GM10248 (cell line): ENCODE data around the gene EFCC1.

ENCODE experiments used
- CTCF ChIA-PET: fragments of 300-600 bp; sonication (Branson Sonifier 250); formaldehyde crosslinking; extraction: SDS; loops from one replicate; lab custom pipeline; 2021; ENCODE audit warnings: antibody characterized with exemption; lab: Yijun Ruan, JAX
- POLR2A ChIA-PET: fragments of 350-650 bp; sonication (Branson Sonifier 250); formaldehyde crosslinking; extraction: SDS; loops from one replicate; lab custom pipeline; 2020; ENCODE audit warnings: antibody characterized with exemption; lab: Yijun Ruan, JAX
- DNase-seq: peaks from one replicate; pipeline ENCODE4 v3.0.0; 2012; ENCODE audit errors: extremely low spot score
- CTCF ChIP-seq: IDR thresholded peaks from 2 replicates; pipeline ENCODE4 v1.5.1; 2012; ENCODE audit warnings: mild to moderate bottlenecking, low read depth; ENCODE audit errors: extremely low read depth, missing control alignments, control extremely low read depth

Gene EFCC1

GRCh38 chr3:129046037-129046731, 45.1 kb downstream of the EFCC1 start:
- no peak for DNase-seq
- ChIA-PET CTCF (interaction anchor here (1.9 kb wide), 1 partner anchor 199 kb away, joined by 6 read pairs; no protein-coding TSS in a partner anchor), POLR2A (no interaction called here)
- TF ChIP-seq CTCF, result no peak

GRCh38 chr3:129046732-129047552, 45.8 kb downstream of the EFCC1 start:
- ChIA-PET POLR2A (no interaction called here), CTCF (interaction anchor here (1.9 kb wide), 1 partner anchor 198 kb away, joined by 6 read pairs; no protein-coding TSS in a partner anchor)
- no peak for TF ChIP-seq CTCF
- DNase-seq, result no peak

- ChIA-PET POLR2A (no interaction called here), CTCF (interaction anchor here (1.9 kb wide), 1 partner anchor 198 kb away, joined by 6 read pairs; no protein-coding TSS in a partner anchor)
- no peak for TF ChIP-seq CTCF
- no peak for DNase-seq
Measured at GRCh38 chr3:129047553-129047839, 46.4 kb downstream of the EFCC1 start.

GRCh38 chr3:129050556-129051295, 49.6 kb downstream of the EFCC1 start:
- CTCF ChIA-PET, result interaction anchor here (1.5 to 6.8 kb wide), 9 partner anchors 8 to 195 kb away, joined by 3 to 168 read pairs (median 28); partner anchors contain the start of genes COPG1 and RAB43
- TF ChIP-seq CTCF, result no peak
- POLR2A ChIA-PET, result no interaction called here
- DNase-seq, result no peak

GRCh38 chr3:129051871-129052340, 50.8 kb downstream of the EFCC1 start:
- DNase-seq, result no peak
- CTCF ChIA-PET, result interaction anchor here (0.8 to 6.8 kb wide), 19 partner anchors 10 to 956 kb away, joined by 3 to 168 read pairs (median 15); partner anchors contain the start of genes COPG1, GP9 and RAB43
- no peak for TF ChIP-seq CTCF
- POLR2A ChIA-PET, result interaction anchor here (0.7 kb wide), 1 partner anchor 19 kb away, joined by 8 read pairs; no protein-coding TSS in a partner anchor
